Thyroid gland (tissue), 4 donors: ENCODE results near the gene MTCL3.

ENCODE experiments used
- POLR2A ChIP-seq, 2 donors: fragments of 450-650 bp; IDR thresholded peaks; one replicate each; pipeline ENCODE4 v1.6.1; 2017; ENCODE audit warnings: antibody characterized with exemption in 2 of 2, mild to moderate bottlenecking in 2 of 2, moderate library complexity in 1 of 2
- TF ChIP-seq, protein P1 (sequence below), 6 experiments: fragments of 200-600 bp in 3 of 6; fragments of 450-650 bp in 3 of 6; sonication (generic) in 3 of 6; IDR thresholded peaks; one replicate each; pipeline ENCODE4 v1.5.1; 2016 to 2019; ENCODE audit warnings: antibody characterized with exemption in 6 of 6, mild to moderate bottlenecking in 2 of 6, inconsistent platforms in 1 of 6, moderate library complexity in 1 of 6

GRCh38 chr6:127533736-127534135 is 14.6 kb upstream of the MTCL3 start:
- TF ChIP-seq, protein P1, sequence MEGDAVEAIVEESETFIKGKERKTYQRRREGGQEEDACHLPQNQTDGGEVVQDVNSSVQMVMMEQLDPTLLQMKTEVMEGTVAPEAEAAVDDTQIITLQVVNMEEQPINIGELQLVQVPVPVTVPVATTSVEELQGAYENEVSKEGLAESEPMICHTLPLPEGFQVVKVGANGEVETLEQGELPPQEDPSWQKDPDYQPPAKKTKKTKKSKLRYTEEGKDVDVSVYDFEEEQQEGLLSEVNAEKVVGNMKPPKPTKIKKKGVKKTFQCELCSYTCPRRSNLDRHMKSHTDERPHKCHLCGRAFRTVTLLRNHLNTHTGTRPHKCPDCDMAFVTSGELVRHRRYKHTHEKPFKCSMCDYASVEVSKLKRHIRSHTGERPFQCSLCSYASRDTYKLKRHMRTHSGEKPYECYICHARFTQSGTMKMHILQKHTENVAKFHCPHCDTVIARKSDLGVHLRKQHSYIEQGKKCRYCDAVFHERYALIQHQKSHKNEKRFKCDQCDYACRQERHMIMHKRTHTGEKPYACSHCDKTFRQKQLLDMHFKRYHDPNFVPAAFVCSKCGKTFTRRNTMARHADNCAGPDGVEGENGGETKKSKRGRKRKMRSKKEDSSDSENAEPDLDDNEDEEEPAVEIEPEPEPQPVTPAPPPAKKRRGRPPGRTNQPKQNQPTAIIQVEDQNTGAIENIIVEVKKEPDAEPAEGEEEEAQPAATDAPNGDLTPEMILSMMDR (IDR thresholded peaks at IDR 0.05), result no peak
- no peak for TF ChIP-seq POLR2A (IDR thresholded peaks at IDR 0.05)
